ENCODE results near the gene SCAP.

Gene SCAP

GRCh38 chr3:47380601-47381316, 95.0 kb downstream of the SCAP start, which contains the start of gene PTPN23:
Gene PTPN23 (plus strand): TSS chr3:47381021. CDS start chr3:47381097, 76 bp downstream.
- peak; percentile 94 for DNase-seq (ENCODE audit: low read depth)
- peak within 1 kb of the TSS; percentile 92 for H3K4me3 ChIP-seq (ENCODE audit: low read length)
- no peak for TF ChIP-seq CTCF (conservative IDR thresholded peaks at IDR 0.05; ENCODE audit: low read depth, low read length)

GRCh38 chr3:47380026-47380600, 95.6 kb downstream of the SCAP start:
- DNase-seq (ENCODE audit: low read depth), result no peak
- peak overlapping the region; percentile 92 for H3K4me3 ChIP-seq (ENCODE audit: low read length)
- TF ChIP-seq CTCF (conservative IDR thresholded peaks at IDR 0.05; ENCODE audit: low read depth, low read length), result peak; percentile 8

- H3K4me3 ChIP-seq (ENCODE audit: low read length), result peak overlapping the region; percentile 92
- no peak for TF ChIP-seq CTCF (conservative IDR thresholded peaks at IDR 0.05; ENCODE audit: low read depth, low read length)
- no peak for DNase-seq (ENCODE audit: low read depth)
Measured at GRCh38 chr3:47379411-47379899, 96.3 kb downstream of the SCAP start.

GRCh38 chr3:47378869-47379268, 96.9 kb downstream of the SCAP start:
- no peak for TF ChIP-seq CTCF (conservative IDR thresholded peaks at IDR 0.05; ENCODE audit: low read depth, low read length)

GRCh38 chr3:47377186-47377585, 98.6 kb downstream of the SCAP start:
- no peak for DNase-seq (ENCODE audit: low read depth)
- no peak overlapping the region for H3K4me3 ChIP-seq (ENCODE audit: low read length)
- no peak for TF ChIP-seq CTCF (conservative IDR thresholded peaks at IDR 0.05; ENCODE audit: low read depth, low read length)

More at GRCh38 chr3:47378869-47379268, 96.9 kb downstream of the SCAP start:
- DNase-seq (ENCODE audit: low read depth), result no peak
- no peak overlapping the region for H3K4me3 ChIP-seq (ENCODE audit: low read length)

GRCh38 chr3:47376393-47376792, 99.3 kb downstream of the SCAP start:
- DNase-seq (ENCODE audit: low read depth), result no peak
- H3K4me3 ChIP-seq (ENCODE audit: low read length), result no peak overlapping the region
- no peak for TF ChIP-seq CTCF (conservative IDR thresholded peaks at IDR 0.05; ENCODE audit: low read depth, low read length)

GRCh38 chr3:47374587-47374986, 101.2 kb downstream of the SCAP start:
- no peak for TF ChIP-seq CTCF (conservative IDR thresholded peaks at IDR 0.05; ENCODE audit: low read depth, low read length)
- DNase-seq (ENCODE audit: low read depth), result no peak
- no peak overlapping the region for H3K4me3 ChIP-seq (ENCODE audit: low read length)

All from retinal pigment epithelial cell (primary cell).